Activated B cell treated with CpG ODN at 0.5 μM for 24 hours (primary cell): ENCODE measurements around the gene SGCD. TPM values are rescaled to one million over a fixed set of nuclear protein-coding genes. Genes with fewer than 3 reads are reported as not detected.

Experiments used
- ATAC-seq: fragments of 200-7000 bp; cut with Tn5 transposase; one replicate; pipeline ENCODE4 v1.10.0; 2021; ENCODE audit warnings: low read depth, mild to moderate bottlenecking, moderate library complexity
- CTCF ChIA-PET: fragments of 350-600 bp; sonication (Branson Sonifier 250); formaldehyde crosslinking; loops from one replicate; lab custom pipeline; 2021; ENCODE audit warnings: antibody characterized with exemption; lab: Charles Lee
- POLR2A ChIA-PET: fragments of 350-600 bp; sonication (Branson Sonifier 250); formaldehyde crosslinking; loops from one replicate; lab custom pipeline; 2021; ENCODE audit warnings: antibody characterized with exemption; lab: Charles Lee
- DNase-seq: peaks from one replicate; pipeline ENCODE4 v3.0.0; 2022
- H3K27ac Mint-ChIP-seq: one replicate; pipeline ENCODE4 v1.8.0; 2020; ENCODE audit warnings: mixed read lengths
- H3K27me3 Mint-ChIP-seq: one replicate; pipeline ENCODE4 v1.8.0; 2021; ENCODE audit warnings: mixed read lengths
- H3K36me3 Mint-ChIP-seq: one replicate; pipeline ENCODE4 v1.8.0; 2021; ENCODE audit warnings: low read depth, mixed read lengths
- H3K4me1 Mint-ChIP-seq: one replicate; pipeline ENCODE4 v1.8.0; 2021; ENCODE audit warnings: mixed read lengths
- H3K4me3 Mint-ChIP-seq: one replicate; pipeline ENCODE4 v1.8.0; 2020; ENCODE audit warnings: mild to moderate bottlenecking, mixed read lengths
- H3K9me3 Mint-ChIP-seq: one replicate; pipeline ENCODE4 v1.8.0; 2020; ENCODE audit warnings: mixed read lengths
- CTCF ChIP-seq: fragments of 200-600 bp; IDR thresholded peaks from one replicate; pipeline ENCODE4 v1.8.0; 2022; ENCODE audit warnings: antibody characterized with exemption, mild to moderate bottlenecking
- intact Hi-C: fragments of 100-400 bp; cut with micrococcal nuclease; formaldehyde crosslinking; loops from one replicate; pipeline ENCODE4 v1.15.1; 2024
- total RNA-seq: library from RNA; stranded (reverse); gene quantifications from 2 replicates; pipeline ENCODE4 v1.2.3, GENCODE V29; 2022

The SGCD gene
- total RNA-seq, 1 donor from 2014 or later, result not detected

- Mint-ChIP-seq H3K9me3 (no peaks in the 10 kb centered on the region), H3K36me3 (no peaks in the 10 kb centered on the region), H3K27me3 (no peaks in the 10 kb centered on the region), H3K4me1 (peaks cover 18% of the 10 kb centered on the region), H3K4me3 (peak overlapping the region; percentile 66), H3K27ac (peak overlapping the region; percentile 88)
- intact Hi-C loops, result loop anchor here (1.0 to 5.0 kb wide), 3 partner anchors 26 to 1545 kb away; partner anchors contain the start of genes CNOT8 and MED7
- ChIA-PET POLR2A (interaction anchor here (0.5 kb wide), 1 partner anchor 742 kb away, joined by 3 read pairs; no protein-coding TSS in a partner anchor), CTCF (no interaction called here)
- DNase-seq (peak; percentile 52), ATAC-seq (peak; percentile 85)
- TF ChIP-seq CTCF, result no peak
These were observed 75.5 kb downstream of the SGCD start for GRCh38 chr5:156402387-156402921.

GRCh38 chr5:156405988-156406387 lies 79.0 kb downstream of the SGCD start:
- ChIA-PET POLR2A (no interaction called here), CTCF (no interaction called here)
- Mint-ChIP-seq H3K9me3 (no peaks in the 10 kb centered on the region), H3K27me3 (peaks cover 10% of the 10 kb centered on the region), H3K27ac (no peak overlapping the region), H3K36me3 (no peaks in the 10 kb centered on the region), H3K4me3 (no peak overlapping the region), H3K4me1 (peaks cover 18% of the 10 kb centered on the region)
- intact Hi-C loops, result no loop called here
- no peak for TF ChIP-seq CTCF
- no peak for DNase-seq
- no peak for ATAC-seq

GRCh38 chr5:156407251-156407650 lies 80.3 kb downstream of the SGCD start:
- Mint-ChIP-seq H3K27me3 (peaks cover 10% of the 10 kb centered on the region), H3K27ac (no peak overlapping the region), H3K36me3 (no peaks in the 10 kb centered on the region), H3K4me3 (no peak overlapping the region), H3K4me1 (peaks cover 11% of the 10 kb centered on the region), H3K9me3 (no peaks in the 10 kb centered on the region)
- TF ChIP-seq CTCF, result no peak
- no peak for DNase-seq
- ATAC-seq, result no peak
- intact Hi-C loops, result no loop called here
- ChIA-PET CTCF (no interaction called here), POLR2A (no interaction called here)

- CTCF ChIA-PET, result no interaction called here
- peaks cover 10% of the 10 kb centered on the region for H3K27me3 Mint-ChIP-seq
- H3K9me3 Mint-ChIP-seq, result no peaks in the 10 kb centered on the region
- no peak for DNase-seq
- no peak for TF ChIP-seq CTCF
- no peak overlapping the region for H3K4me3 Mint-ChIP-seq
- ATAC-seq, result no peak
- POLR2A ChIA-PET, result no interaction called here
- no peaks in the 10 kb centered on the region for H3K36me3 Mint-ChIP-seq
- H3K4me1 Mint-ChIP-seq, result no peaks in the 10 kb centered on the region
- H3K27ac Mint-ChIP-seq, result no peak overlapping the region
- intact Hi-C loops, result no loop called here
These were observed 82.9 kb downstream of the SGCD start for GRCh38 chr5:156409834-156410233.

- intact Hi-C loops, result no loop called here
- POLR2A ChIA-PET, result no interaction called here
- H3K27ac Mint-ChIP-seq, result no peak overlapping the region
These were observed 84.2 kb downstream of the SGCD start for GRCh38 chr5:156411185-156411613.

More at GRCh38 chr5:156411185-156411613, 84.2 kb downstream of the SGCD start:
- CTCF ChIA-PET, result no interaction called here
- TF ChIP-seq CTCF, result no peak
- no peak for ATAC-seq
- H3K27me3 Mint-ChIP-seq, result peaks cover 10% of the 10 kb centered on the region
- H3K9me3 Mint-ChIP-seq, result no peaks in the 10 kb centered on the region
- no peaks in the 10 kb centered on the region for H3K4me1 Mint-ChIP-seq
- H3K4me3 Mint-ChIP-seq, result no peak overlapping the region
- DNase-seq, result no peak
- no peaks in the 10 kb centered on the region for H3K36me3 Mint-ChIP-seq
